HFF-Myc (cell line): Measurements from ENCODE around the gene EYS.

Source experiments
- DNase-seq: peaks from one replicate; pipeline ENCODE4 v3.0.0-alpha.2; 2011; ENCODE audit warnings: low read depth; ENCODE audit errors: extremely low read depth
- H3K4me3 ChIP-seq: replicated peaks from 2 replicates; pipeline ENCODE4 v1.5.1; 2011; ENCODE audit warnings: low read depth, mild to moderate bottlenecking, control low read depth, low read length
- TF ChIP-seq, protein P1 (sequence below): IDR thresholded peaks from 2 replicates; pipeline ENCODE4 v1.5.1; 2012; ENCODE audit warnings: mild to moderate bottlenecking, low read depth, low read length, control low read depth; ENCODE audit errors: missing control alignments

Gene EYS

GRCh38 chr6:64815718-64816117 is 891.3 kb downstream of the EYS start:
- TF ChIP-seq, protein P1, sequence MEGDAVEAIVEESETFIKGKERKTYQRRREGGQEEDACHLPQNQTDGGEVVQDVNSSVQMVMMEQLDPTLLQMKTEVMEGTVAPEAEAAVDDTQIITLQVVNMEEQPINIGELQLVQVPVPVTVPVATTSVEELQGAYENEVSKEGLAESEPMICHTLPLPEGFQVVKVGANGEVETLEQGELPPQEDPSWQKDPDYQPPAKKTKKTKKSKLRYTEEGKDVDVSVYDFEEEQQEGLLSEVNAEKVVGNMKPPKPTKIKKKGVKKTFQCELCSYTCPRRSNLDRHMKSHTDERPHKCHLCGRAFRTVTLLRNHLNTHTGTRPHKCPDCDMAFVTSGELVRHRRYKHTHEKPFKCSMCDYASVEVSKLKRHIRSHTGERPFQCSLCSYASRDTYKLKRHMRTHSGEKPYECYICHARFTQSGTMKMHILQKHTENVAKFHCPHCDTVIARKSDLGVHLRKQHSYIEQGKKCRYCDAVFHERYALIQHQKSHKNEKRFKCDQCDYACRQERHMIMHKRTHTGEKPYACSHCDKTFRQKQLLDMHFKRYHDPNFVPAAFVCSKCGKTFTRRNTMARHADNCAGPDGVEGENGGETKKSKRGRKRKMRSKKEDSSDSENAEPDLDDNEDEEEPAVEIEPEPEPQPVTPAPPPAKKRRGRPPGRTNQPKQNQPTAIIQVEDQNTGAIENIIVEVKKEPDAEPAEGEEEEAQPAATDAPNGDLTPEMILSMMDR, result no peak
- no peak for DNase-seq
- no peak overlapping the region for H3K4me3 ChIP-seq

GRCh38 chr6:64812138-64812537 is 894.9 kb downstream of the EYS start:
- no peak overlapping the region for H3K4me3 ChIP-seq
- DNase-seq, result no peak
- TF ChIP-seq, protein P1, result no peak

GRCh38 chr6:64811119-64811518 is 895.9 kb downstream of the EYS start:
- TF ChIP-seq, protein P1, result no peak
- no peak for DNase-seq
- H3K4me3 ChIP-seq, result no peak overlapping the region

GRCh38 chr6:64807785-64808184 is 899.2 kb downstream of the EYS start:
- no peak overlapping the region for H3K4me3 ChIP-seq
- no peak for DNase-seq
- TF ChIP-seq, protein P1, result no peak

DNA sequence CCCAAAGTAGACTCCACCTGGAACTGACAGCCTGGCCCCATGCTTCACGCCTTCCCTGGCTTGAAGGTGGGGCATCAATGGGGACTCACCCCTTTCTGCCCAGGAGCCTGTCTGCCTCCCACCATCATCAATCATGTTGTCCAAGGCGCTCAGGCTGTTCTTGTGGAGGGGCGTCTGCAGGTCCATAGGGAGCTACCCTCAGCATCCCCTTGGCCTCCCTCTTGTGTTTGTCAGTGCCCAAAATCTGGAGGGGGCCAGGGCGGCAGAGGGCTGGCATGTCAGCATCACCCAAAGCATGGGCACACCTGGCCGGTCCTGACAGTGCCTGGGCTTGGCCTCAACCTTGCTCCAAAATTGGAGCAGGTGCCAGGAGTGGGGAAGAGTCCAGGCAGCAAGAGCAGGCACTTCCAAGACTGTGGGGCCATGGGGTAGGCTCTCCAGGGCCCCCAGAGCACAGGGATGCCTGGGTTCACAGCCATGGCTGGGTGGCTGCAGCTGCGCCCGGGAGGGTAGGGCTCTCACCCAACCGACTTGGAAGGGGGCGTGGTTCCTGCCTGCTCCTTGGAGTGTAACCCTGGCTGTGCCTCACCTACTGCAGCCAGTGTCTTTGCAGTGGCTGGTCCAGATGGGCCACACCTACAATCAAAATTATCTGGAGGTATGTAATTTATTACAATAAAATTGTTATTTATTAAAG is 903.4 kb downstream of the EYS start:
- no peak overlapping the region for H3K4me3 ChIP-seq
- TF ChIP-seq, protein P1, result no peak
- DNase-seq, result no peak

DNA sequence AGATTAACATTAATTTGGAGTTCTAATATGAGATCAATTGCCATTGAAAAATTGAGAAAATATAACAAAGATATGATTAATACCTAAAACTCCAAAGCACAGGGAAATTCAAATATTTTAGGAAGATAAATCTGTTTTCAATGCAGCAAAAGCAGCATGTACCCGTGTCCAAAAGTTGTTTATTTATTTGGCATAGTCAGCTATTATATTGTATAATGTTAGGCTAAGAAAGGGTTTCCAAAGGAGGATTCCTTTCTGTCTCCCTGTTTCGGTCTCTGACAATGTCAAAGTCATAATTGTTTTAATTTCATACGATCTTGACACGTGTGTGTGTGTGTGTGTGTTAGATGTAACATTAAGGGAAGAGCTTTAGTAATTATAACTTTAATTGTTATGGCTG is 914.5 kb downstream of the EYS start:
- TF ChIP-seq, protein P1, result no peak
- no peak overlapping the region for H3K4me3 ChIP-seq
- no peak for DNase-seq

DNA sequence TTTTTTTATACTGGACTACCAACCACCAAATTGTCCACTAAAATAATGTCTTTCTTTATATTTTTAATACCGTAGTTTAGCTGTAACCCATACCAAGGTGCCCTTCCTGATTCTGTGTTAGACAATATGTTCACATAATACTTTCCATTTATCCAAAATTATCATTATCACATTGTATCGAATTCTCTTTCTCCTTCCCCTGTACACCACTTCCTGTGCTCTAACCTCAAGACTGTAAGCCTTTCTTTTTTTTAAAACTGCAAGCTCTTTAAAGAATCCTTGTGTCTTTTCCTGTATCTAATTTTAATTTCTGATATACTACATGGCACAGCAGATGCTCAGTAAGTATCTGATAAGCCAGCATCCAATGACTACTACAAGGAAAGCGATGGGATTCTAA is 917.5 kb downstream of the EYS start:
- H3K4me3 ChIP-seq, result no peak overlapping the region
- no peak for DNase-seq
- TF ChIP-seq, protein P1, result no peak
